Transverse colon (tissue), 4 donors: ENCODE data around the gene DYRK4.

Experiments
- EP300 ChIP-seq: sonication (generic); formaldehyde crosslinking; IDR thresholded peaks from one replicate; pipeline ENCODE4 v1.6.1; 2017; ENCODE audit warnings: antibody characterized with exemption, low read depth
- POLR2A ChIP-seq: fragments of 450-650 bp; IDR thresholded peaks from one replicate; pipeline ENCODE4 v1.6.1; 2016; ENCODE audit warnings: antibody characterized with exemption, mild to moderate bottlenecking, moderate library complexity
- POLR2AphosphoS5 ChIP-seq, 3 donors: sonication (generic); formaldehyde crosslinking; IDR thresholded peaks; one replicate each; pipeline ENCODE4 v1.6.1; 2016; ENCODE audit warnings: antibody characterized with exemption in 3 of 3
- TF ChIP-seq, protein P1 (sequence below), 5 experiments: fragments of 200-600 bp in 3 of 5; fragments of 450-650 bp in 2 of 5; sonication (generic) in 3 of 5; IDR thresholded peaks; 1 replicate in 2 of 5; 2 replicates in 3 of 5; pipeline ENCODE4 v1.5.1; 2016 to 2017; ENCODE audit warnings: antibody characterized with exemption in 5 of 5, inconsistent platforms in 3 of 5, mild to moderate bottlenecking in 2 of 5, moderate library complexity in 1 of 5

- TF ChIP-seq, protein P1, sequence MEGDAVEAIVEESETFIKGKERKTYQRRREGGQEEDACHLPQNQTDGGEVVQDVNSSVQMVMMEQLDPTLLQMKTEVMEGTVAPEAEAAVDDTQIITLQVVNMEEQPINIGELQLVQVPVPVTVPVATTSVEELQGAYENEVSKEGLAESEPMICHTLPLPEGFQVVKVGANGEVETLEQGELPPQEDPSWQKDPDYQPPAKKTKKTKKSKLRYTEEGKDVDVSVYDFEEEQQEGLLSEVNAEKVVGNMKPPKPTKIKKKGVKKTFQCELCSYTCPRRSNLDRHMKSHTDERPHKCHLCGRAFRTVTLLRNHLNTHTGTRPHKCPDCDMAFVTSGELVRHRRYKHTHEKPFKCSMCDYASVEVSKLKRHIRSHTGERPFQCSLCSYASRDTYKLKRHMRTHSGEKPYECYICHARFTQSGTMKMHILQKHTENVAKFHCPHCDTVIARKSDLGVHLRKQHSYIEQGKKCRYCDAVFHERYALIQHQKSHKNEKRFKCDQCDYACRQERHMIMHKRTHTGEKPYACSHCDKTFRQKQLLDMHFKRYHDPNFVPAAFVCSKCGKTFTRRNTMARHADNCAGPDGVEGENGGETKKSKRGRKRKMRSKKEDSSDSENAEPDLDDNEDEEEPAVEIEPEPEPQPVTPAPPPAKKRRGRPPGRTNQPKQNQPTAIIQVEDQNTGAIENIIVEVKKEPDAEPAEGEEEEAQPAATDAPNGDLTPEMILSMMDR (IDR thresholded peaks at IDR 0.05): no peak
- TF ChIP-seq POLR2A (no peak), EP300 (no peak), POLR2AphosphoS5 (IDR thresholded peaks at IDR 0.05) (no peak)
Measured at GRCh38 chr12:4552191-4552590, 9.8 kb upstream of the DYRK4 start.
